ENCODE measurements around the gene LRRC47.
"Not testable (repeated sequence)": the region's sequence is repeated elsewhere in the genome, so short reads cannot be mapped to it uniquely, and the experiment has no call there.

LRRC47 gene

GRCh38 chr1:3814771-3815561 is 18.7 kb upstream of the LRRC47 start:
- DNase-seq, result no peak

GRCh38 chr1:3814065-3814464 is 17.8 kb upstream of the LRRC47 start:
- DNase-seq, result no peak

GRCh38 chr1:3811595-3811911 is 15.3 kb upstream of the LRRC47 start:
- no peak for DNase-seq

GRCh38 chr1:3810149-3810761 is 14.0 kb upstream of the LRRC47 start:
- DNase-seq, result not testable (repeated sequence)

GRCh38 chr1:3809680-3810079 is 13.4 kb upstream of the LRRC47 start:
- DNase-seq, result no peak

- DNase-seq, result no peak
Measured at GRCh38 chr1:3807769-3808168, 11.5 kb upstream of the LRRC47 start.

GRCh38 chr1:3805038-3805437 is 8.7 kb upstream of the LRRC47 start:
- no peak for DNase-seq

GRCh38 chr1:3804627-3804944 is 8.3 kb upstream of the LRRC47 start:
- not testable (repeated sequence) for DNase-seq

GRCh38 chr1:3803905-3804626 is 7.8 kb upstream of the LRRC47 start:
- DNase-seq, result no peak

- not testable (repeated sequence) for DNase-seq
Measured at GRCh38 chr1:3800795-3801194, 4.5 kb upstream of the LRRC47 start.

- no peak for DNase-seq
Measured at GRCh38 chr1:3799976-3800685, 3.8 kb upstream of the LRRC47 start.

GRCh38 chr1:3795453-3796214 is 664 bp downstream of the LRRC47 start:
- no peak for DNase-seq

GRCh38 chr1:3790952-3791351 is 5.3 kb downstream of the LRRC47 start:
- no peak for DNase-seq

- DNase-seq, result no peak
Measured at GRCh38 chr1:3790500-3790923, 5.8 kb downstream of the LRRC47 start.

- DNase-seq, result no peak
Measured at GRCh38 chr1:3789421-3790300, 6.6 kb downstream of the LRRC47 start.

- DNase-seq, result no peak
Measured at GRCh38 chr1:3788756-3789420, 7.4 kb downstream of the LRRC47 start.

- DNase-seq, result no peak
Measured at GRCh38 chr1:3787745-3788605, 8.3 kb downstream of the LRRC47 start.

- DNase-seq, result peak in 1 of 2 donors; percentile 36
Measured at GRCh38 chr1:3787349-3787715, 9.0 kb downstream of the LRRC47 start.

GRCh38 chr1:3786468-3787348 is 9.6 kb downstream of the LRRC47 start:
- DNase-seq, result no peak

Measured in activated CD4-positive, alpha-beta T cell treated with anti-CD3 and anti-CD28 coated beads for 4 hours (primary cell).